T1000 (cell line): ENCODE measurements around the gene CEP85.
A peak's percentile ranks its signal among the peaks of the same experiment; 100 is the strongest.
"Not testable (repeated sequence)": the region's sequence is repeated elsewhere in the genome, so short reads cannot be mapped to it uniquely, and the experiment has no call there.

Source experiments
- DNase-seq: peaks from one replicate; lab custom pipeline; 2025; ENCODE audit warnings: mixed read lengths; lab: John Stamatoyannopoulos, UW

The CEP85 gene

DNA sequence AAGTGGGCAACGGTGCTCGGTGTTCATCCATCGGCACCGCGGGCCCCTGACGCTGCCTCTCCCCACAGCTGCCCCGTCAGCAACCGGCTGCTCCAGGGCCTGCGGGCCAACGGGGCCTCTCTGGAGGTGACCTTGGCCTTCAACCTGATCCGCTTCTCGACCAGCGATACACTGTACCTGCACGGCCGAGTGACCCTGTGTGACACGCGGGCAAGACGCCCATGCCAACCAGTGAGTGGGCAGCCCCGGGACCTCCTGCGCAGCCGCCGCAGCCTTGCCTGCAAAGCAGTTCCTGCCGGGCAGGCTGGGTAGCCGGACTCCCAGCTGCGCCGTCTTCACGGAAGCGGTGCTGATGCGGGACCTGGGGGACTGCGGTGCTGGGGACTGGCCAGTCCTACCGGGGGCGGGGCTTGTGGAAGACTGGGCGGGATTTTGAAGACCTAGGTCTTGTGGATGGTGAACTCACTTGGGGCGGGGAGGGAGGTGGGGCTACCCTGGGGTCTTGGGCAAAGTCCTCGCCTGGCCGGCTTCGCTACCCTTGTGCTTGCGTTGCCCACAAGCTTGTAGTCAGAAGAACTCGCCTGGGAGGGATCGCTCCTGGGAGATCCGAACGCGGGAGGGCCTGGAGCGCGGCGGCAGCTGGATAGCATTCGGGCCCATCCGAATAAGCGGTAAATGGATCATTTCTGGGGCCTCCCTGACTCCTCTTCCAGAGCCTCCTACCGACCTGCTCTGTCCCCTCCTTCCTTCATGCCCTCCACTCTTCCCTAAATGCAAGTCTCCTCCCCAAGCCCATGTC, 8.8 kb upstream of the CEP85 start:
- DNase-seq: no peak

DNA sequence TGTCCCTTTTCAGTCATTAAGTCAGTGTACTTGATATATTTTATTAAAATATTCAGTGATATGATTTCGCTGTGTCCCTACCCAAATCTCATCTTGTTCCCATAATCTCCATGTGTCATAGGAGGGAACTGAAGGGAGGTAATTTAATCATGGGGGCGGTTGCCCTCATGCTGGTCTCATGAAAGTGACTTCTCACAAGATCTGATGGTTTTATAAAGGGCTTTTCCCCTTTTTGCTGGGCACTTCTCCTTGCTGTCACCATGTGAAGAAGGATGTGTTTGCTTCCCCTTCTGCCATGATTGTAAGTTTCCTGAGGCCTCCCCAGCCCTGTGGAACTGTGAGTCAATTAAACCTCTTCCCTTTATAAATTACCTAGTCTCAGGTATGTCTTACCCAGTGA, 3.3 kb upstream of the CEP85 start:
- not testable (repeated sequence) for DNase-seq

DNA sequence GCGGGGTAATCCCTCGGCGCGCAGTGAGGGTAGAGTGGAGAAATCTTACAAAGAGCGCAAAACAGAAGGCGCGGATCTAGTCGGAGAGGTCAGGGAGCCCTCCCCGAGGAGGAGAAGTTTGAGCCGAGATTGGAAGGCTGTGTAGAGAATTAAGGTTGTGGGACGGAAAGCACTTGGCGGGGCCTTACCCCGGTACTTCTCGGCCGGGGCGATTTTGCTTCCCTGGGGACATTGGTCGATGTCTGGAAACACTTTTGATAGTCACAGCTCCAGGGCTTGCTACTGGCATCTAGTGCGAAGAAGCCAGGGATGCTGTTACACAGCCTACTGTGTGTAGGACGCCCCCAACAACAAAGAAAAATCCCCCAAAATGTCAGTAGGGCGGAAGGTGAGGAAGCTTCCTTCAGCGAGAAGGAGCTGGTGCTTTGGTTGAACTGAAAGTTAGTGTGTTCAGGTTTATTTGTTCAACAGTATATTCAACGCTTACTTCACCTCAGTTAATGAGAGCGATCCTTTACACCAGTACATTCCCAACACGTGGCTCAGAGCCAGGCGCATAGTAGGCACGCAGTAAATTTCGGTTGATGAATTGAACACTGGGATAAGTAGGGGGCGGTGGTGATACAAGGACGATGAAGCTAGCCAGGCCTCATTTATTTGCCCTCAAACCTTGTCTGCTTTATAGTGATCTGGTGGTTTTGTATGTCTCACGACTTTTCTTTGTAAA, 807 bp downstream of the CEP85 start:
- no peak for DNase-seq

DNA sequence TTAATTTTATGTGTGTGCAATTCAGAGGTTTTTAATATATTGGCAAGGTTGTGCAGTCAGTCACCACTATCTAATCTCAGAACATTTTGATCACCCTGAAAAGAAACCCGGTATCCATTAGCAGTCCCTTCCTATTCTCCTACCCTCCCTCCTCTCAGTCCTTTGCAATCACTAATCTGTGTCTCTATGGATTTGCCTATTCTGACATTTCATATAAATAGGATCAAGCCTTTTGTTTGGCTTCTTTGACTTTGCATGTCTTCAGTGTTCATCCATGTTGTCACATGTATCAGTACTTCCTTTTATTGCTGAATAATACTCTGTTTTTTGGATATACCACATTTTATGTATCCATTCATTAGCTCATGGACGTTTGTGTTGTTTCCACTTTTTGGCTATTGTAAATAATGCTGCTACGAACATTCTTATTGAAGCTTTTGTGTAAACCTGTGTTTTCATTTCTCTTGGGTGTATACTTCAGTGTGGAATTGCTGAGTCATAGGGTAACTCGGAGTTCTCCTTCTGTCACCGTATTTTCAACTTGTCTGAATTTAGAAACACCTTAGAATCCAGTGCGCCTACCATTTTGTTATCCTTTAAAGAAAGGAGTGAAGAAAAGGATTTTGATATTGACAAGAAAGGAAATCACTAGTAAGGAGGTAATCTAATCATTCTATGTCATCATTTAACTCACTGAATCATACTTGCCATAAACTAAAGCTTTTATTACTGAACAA, 3.4 kb downstream of the CEP85 start:
- DNase-seq: no peak

DNA sequence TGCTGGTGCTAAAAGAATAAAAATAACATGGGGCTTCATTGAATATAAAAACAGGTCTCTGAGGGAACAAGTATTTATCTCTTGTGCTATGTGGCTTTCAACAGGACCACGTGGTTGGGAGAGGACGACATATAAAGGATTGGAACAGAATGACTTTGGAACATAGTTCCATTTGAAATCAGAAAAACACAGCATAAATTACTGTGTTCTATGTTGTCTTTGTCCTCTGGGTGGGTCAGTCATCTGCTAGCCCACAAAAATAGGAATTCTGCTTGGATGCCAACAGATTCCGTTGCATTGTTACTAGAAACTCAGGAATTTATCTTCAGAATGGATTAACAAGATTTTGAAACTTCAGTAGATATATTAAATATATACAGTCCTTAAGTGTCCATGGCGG, 5.9 kb downstream of the CEP85 start:
- DNase-seq: no peak

DNA sequence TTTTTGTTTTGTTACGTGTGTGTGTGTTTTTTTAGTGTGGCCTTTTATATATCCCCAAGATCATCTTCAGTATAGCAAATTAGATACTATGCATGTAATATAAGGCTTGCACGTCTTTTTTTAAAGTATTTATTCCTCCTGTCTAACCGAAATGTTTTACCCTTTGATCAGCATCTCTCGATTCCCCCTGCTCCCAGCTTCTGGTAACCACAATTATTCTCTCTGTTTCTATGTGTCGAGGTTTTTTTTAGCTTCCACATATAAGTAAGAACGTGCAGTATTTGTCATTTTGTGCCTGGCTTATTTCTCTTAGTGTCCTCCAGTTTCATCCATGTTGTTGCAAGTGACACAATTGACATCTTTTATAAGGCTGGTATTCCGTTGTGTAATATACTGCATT, 18.7 kb downstream of the CEP85 start:
- DNase-seq: no peak

DNA sequence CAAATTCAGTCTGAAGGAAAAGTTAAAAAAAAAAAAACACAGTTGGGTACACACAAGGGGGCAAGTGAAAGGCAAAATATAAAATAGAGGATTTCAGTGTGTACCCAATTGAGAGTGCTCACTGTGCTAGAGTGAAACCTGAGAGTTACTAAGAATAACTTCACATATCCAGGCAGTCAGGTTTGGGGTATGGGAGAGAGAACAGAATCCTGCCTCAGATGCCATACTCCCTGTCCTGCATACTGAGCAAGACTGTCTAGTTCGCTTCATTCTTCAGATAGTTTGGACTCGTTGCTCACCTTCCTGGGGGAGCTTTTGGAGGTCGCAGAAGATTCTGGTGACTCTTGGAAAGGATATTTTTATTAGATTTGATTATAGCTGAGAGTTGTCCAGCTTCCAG, 20.4 kb downstream of the CEP85 start:
- no peak for DNase-seq

DNA sequence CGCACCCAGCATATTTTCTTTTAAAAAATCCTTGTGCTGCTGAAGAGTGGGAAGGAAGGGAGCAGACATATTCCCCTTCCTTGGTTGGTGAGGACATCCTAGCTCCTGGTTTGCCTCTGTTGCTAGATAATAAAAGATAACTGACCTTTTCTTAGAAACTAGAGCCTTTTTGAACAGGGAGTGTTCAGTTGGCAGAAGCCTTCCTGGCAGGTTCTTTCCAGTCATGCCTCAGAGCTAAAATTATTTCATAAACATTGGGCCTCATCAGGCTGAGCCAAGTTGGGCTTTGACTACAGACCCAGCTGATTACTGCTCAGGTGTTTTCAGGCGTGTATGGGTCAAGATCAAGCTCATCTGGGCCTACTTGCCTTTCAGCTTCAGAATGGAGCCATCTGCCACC, 23.2 kb downstream of the CEP85 start:
- DNase-seq: no peak

DNA sequence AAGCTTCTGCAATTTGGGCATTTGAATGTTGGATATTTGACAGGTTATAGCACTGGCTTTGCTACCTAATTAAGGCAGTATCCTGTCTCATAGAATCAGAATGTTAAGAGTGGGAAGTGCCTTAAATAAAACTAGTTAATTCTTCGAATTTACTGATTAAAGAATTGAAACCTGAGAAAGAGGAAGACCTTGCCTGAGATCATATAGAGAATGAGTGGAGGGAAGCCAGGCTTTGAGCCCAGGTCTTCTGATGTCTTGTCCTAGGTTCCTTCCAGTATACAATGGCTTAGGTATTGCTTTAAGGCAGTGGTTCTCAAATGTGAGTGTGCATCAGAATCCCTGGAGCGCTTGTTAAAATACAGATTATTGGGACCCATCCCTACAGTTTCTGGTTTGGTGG, 25.0 kb downstream of the CEP85 start:
- no peak for DNase-seq

DNA sequence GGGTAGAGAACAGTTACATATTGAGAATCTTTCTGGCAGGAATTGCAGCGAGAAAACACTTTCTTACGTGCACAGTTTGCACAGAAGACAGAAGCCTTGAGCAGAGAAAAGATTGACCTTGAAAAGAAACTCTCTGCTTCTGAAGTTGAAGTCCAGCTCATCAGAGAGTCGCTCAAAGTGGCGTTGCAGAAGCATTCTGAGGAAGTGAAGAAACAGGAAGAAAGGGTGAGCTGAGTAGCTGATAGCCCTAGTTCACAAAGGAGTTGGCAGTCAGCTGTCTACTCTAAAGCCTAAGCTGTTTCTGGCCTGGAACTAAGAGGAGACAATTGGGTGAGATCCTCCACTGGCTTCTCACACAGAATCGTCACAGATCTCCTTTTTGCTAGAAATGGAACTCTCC, 25.6 kb downstream of the CEP85 start:
- no peak for DNase-seq

DNA sequence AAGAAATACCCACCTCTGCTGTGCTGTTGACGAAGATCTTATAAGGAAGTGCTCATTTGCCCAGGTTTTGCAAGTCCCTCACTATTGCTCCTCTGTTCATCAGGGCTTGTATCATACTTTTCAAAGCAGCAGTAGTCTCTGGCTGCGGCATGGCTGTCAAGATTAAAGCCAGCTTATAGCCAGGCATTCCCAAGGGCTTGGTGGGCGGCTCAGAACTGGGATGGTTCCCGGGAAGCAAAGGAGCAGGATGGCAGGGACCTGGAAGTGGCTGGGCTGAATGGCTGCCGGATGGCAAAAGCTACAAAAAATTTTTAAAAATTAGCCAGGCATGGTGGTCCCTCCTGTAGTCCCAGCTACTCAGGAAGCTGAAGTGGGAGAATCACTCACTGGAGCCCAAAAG, 29.2 kb downstream of the CEP85 start:
- DNase-seq: no peak

DNA sequence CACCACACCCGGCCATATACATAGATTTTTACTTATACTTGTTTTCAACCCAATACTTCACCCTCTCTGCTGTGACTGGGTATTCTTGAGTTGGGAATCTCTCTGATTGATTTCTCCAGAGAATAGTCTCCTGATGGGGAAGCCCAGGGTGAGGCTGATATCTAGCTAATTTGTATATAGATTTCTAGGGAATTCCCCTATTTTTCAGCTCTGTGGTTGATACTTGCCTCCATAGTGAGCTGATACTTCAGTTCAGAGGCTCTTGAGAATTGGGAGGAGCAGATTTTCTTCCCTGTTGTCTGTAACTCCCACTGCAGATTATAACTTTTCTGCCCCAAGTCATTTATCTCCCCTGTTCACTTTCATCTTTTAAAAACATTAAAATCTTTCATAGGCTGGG, 31.4 kb downstream of the CEP85 start:
- no peak for DNase-seq

DNA sequence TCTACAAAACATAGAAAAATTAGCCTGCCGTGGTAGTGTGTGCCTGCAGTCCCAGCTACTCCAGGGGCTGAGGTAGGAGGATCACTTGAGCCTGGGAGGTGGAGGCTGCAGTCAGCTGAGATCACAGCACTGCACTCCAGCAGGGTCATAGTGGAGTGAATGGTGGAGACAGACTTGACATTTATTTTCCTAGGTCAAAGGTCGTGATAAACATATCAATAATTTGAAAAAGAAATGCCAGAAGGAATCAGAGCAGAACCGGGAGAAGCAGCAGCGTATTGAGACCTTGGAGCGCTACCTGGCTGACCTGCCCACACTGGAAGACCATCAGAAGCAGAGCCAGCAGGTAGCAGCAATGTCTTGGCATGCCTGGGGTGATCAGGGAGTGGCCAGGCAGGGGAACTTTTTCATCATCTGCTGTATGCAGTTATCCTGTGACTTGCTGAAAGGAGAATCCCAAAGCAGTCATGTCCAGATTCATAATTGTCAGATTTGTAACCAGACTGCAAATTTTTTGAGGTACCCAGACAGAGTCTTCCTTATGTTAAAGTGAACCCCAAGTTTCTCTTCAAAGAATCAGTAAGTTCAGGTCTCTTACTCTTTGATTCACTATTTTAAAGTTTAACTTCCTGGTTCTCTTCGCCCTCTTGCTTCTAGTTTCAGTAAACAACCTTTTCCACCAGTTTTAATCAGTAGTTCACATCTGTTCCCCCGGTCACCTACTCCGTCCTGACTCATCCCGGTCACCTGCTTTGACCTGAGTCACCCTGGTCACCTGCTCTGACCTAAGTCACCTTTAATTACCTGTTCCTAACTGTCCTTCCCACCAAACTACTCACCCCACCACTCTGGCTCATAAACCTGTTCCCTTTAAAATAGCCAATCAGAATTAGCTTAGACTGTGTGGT, 34.5 kb downstream of the CEP85 start:
- no peak for DNase-seq

DNA sequence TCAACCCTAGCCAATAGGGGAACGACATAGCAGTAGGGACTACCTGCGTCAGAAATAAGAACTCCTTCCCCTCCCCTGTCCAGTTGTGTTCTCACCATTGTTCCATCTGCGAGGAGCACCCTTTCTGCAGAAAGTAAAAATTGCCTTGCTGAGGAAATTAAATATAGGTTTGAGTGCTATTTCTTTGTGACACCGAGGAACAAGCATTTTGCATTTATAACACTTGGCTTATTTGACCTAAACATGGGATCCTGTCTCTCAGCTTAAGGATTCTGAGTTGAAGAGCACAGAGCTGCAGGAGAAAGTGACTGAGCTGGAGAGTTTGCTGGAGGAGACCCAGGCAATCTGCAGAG, 35.2 kb downstream of the CEP85 start:
- no peak for DNase-seq

DNA sequence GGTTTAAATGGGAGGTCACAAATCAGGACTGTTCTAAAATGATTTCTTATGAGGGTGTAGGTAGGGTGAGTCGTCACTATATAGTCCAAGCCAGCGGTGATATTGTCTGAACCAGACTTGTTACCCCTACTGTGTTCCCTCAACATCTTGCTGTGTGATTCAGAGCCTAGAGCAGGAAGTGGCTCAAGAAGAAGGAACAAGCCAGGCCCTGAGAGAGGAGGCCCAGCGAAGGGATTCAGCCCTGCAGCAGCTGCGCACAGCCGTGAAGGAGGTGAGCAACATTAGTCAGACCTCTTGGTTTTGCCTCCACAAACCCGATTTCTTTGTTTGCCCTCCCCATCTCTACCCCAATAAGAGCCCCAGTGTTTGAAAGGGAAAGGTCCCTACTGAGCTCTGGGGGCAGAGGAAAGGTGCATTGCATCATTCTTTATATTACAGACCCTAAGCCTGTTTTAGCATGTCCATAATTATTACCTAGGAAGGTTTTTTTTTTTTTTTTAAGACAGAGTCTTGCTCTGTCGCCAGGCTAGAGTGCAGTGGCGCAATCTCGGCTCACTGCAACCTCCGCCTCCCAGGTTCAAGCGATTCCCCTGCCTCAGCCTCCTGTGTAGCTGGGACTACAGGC, 40.9 kb downstream of the CEP85 start:
- DNase-seq: no peak

DNA sequence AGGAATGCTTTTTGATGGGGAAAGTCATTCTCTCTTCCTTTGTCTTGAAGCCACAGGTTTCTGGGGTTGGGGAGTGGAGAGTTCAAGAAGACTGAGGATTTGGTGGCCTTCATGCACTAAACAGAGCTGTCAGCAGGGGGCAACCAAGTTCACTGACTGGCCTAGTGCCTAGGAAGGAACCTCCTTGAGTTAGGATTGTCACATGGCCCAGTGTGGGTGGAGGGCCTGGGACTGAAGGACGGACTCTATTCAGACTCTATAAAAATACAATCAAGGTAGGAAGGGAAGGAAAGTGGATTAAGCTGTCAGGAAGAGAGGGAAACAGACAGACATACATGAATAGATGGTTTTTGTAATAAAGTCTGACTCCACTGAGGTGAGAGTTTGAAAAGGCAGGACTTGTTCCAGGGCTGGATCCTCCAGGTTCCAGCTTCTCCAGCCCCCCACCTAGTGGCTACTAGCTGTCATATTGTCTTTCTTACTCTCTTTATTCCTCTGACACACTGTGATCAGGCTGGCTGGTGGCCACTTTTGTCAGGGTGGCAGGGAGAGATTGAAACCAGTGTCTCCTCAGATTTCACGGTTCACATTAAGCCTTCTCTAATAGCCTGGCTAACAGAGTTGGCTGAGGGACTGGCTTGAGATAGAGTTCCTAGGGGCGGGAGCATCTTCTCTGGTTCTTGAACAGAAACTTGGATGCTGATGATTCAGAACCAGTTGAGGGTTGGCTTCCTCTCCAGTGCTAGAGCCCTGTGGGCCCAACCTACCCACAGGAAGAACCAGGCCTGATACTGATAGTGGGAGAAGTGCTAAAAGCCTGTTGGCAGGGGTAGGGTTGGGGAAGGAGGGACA, 41.8 kb downstream of the CEP85 start:
- DNase-seq: peak; percentile 82

DNA sequence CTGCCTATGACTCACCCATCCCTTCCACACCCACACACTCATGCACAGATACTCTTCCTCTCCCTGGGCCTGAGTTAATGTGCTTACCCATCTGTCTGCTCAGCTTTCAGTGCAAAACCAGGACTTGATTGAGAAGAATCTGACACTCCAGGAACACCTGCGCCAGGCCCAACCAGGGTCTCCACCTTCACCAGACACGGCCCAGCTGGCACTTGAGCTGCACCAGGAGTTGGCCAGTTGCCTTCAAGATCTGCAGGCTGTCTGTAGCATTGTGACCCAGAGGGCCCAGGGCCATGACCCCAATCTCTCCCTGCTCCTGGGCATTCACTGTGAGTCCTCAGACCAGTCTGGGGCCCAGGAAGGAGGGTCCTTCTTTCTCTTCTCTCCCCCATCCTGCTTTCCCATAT, 42.4 kb downstream of the CEP85 start:
- no peak for DNase-seq

DNA sequence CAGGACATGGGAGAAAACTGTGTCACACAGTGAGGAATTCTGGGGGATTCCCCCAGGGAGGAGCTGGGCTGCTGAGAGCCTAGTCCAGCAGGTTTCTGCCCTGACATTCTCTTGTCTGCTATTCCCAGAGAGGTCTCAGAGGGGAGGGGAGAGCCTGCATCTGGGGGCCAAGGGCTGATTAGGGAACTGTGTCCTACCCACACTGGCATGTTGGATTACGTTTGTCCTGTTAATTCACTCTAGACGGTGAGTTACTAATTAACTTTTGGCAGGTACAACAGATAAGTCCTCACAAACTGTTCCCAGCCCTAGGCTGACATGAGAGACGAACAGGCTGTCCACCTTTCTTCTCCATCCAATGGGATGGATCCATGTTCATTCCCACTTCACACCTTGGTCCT, 43.3 kb downstream of the CEP85 start:
- DNase-seq: no peak

DNA sequence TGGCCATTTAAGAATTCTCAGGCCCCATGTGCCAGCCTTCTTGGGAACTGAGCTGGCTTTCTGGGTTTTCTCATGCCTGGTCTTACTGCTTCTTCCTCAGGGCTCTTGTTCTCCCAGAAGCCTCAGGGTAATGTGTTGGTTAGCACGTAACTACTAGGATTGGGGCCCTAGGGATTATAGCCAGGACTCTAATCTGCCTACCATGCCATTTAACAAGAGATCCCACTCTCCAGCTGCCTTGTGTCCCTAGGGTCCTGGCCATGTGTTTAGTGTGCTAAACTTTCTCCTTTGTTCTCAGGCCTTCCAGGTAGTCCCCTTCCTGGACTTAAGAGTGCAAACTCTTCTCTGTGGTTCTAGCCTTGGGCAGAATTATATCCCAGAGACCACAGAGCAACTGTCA, 43.7 kb downstream of the CEP85 start:
- DNase-seq: no peak

DNA sequence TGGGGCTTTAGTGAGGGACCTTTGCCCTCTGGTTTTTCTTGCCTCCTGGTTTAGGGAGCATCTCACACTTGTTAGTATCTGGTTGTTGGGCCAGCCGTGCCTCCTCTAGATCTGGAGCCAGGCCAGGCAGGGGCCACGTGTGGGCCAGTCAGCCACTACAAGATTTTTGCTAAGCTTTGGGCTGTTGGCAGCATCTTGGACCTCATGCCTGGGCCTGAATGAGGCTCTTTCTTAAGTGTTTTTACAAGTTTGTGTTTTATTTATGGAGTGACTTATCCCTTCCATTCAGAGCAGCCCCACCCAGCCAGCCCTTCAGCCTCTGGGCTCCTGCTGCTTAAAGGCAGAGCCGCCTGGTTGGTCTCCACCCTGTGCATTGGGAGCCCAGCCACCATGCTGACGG, 44.3 kb downstream of the CEP85 start:
- peak; percentile 69 for DNase-seq
